ENCODE results near the gene CDKN3.

Gene CDKN3

GRCh38 chr14:54462048-54462447 is 65.2 kb downstream of the CDKN3 start:
- 84% methylated on average over 3 of the region's 5 CpGs for WGBS (ENCODE audit: insufficient coverage)
- ChIA-PET CTCF (interaction anchor here (1.0 kb wide), 1 partner anchor 12 kb away, joined by 3 read pairs; no protein-coding TSS in a partner anchor), POLR2A (no interaction called here)

GRCh38 chr14:54465654-54466053 is 68.8 kb downstream of the CDKN3 start:
- no peak for DNase-seq
- Histone ChIP-seq H3K4me3 (ENCODE audit: control insufficient read depth in 1 of 7, extremely low read depth in 1 of 7, insufficient read depth in 4 of 7, low read depth in 2 of 7, low read length in 6 of 7) (no peak overlapping the region), H3K9me3 (ENCODE audit: control extremely low read depth in 1 of 5, control insufficient read depth in 4 of 5, insufficient read depth in 2 of 5, low read depth in 1 of 5, low read length in 4 of 5) (peaks cover 3 to 10% (median 4%) of the 10 kb centered on the region in 5 experiments), H3K4me1 (ENCODE audit: control extremely low read depth in 1 of 4, control insufficient read depth in 4 of 4, insufficient read depth in 4 of 4, low read length in 3 of 4) (no peaks in the 10 kb centered on the region), H3K27me3 (replicated peaks in 2 of 5; ENCODE audit: control insufficient read depth in 4 of 5, insufficient read depth in 5 of 5, low read length in 4 of 5) (no peaks in the 10 kb centered on the region), H3K27ac (ENCODE audit: insufficient read depth in 1 of 2, low read depth in 1 of 2, low read length in 2 of 2, poor library complexity in 1 of 2, severe bottlenecking in 2 of 2) (no peak overlapping the region), H3K36me3 (ENCODE audit: control insufficient read depth in 4 of 4, insufficient read depth in 4 of 4, low read length in 3 of 4) (no peaks in the 10 kb centered on the region)
- POLR2A ChIA-PET = no interaction called here
- 75% methylated on average over 2 of the region's 4 CpGs for WGBS (ENCODE audit: insufficient coverage)
- CTCF ChIA-PET = interaction anchor here (0.6 to 1.2 kb wide), 3 partner anchors 9 to 456 kb away, joined by 3 read pairs; no protein-coding TSS in a partner anchor

More at GRCh38 chr14:54462048-54462447, 65.2 kb downstream of the CDKN3 start:
- H3K27ac ChIP-seq (ENCODE audit: insufficient read depth in 1 of 2, low read depth in 1 of 2, low read length in 2 of 2, poor library complexity in 1 of 2, severe bottlenecking in 2 of 2) = no peak overlapping the region
- DNase-seq = no peak
- no peaks in the 10 kb centered on the region for H3K27me3 ChIP-seq (replicated peaks in 2 of 5; ENCODE audit: control insufficient read depth in 4 of 5, insufficient read depth in 5 of 5, low read length in 4 of 5)
- no peaks in the 10 kb centered on the region for H3K36me3 ChIP-seq (ENCODE audit: control insufficient read depth in 4 of 4, insufficient read depth in 4 of 4, low read length in 3 of 4)
- no peak overlapping the region for H3K4me3 ChIP-seq (ENCODE audit: control insufficient read depth in 1 of 7, extremely low read depth in 1 of 7, insufficient read depth in 4 of 7, low read depth in 2 of 7, low read length in 6 of 7)
- H3K4me1 ChIP-seq (ENCODE audit: control extremely low read depth in 1 of 4, control insufficient read depth in 4 of 4, insufficient read depth in 4 of 4, low read length in 3 of 4) = no peaks in the 10 kb centered on the region
- peaks cover 0 to 10% (median under 1%) of the 10 kb centered on the region in 5 experiments for H3K9me3 ChIP-seq (ENCODE audit: control extremely low read depth in 1 of 5, control insufficient read depth in 4 of 5, insufficient read depth in 2 of 5, low read depth in 1 of 5, low read length in 4 of 5)

GRCh38 chr14:54467280-54467679 is 70.5 kb downstream of the CDKN3 start:
- ChIA-PET CTCF (no interaction called here), POLR2A (interaction anchor here (0.7 kb wide), 1 partner anchor 21 kb away, joined by 3 read pairs; no protein-coding TSS in a partner anchor)
- H3K4me3 ChIP-seq (ENCODE audit: control insufficient read depth in 1 of 7, extremely low read depth in 1 of 7, insufficient read depth in 4 of 7, low read depth in 2 of 7, low read length in 6 of 7) = no peak overlapping the region
- H3K9me3 ChIP-seq (ENCODE audit: control extremely low read depth in 1 of 5, control insufficient read depth in 4 of 5, insufficient read depth in 2 of 5, low read depth in 1 of 5, low read length in 4 of 5) = peaks cover 3 to 10% (median 4%) of the 10 kb centered on the region in 5 experiments
- no peaks in the 10 kb centered on the region for H3K27me3 ChIP-seq (replicated peaks in 2 of 5; ENCODE audit: control insufficient read depth in 4 of 5, insufficient read depth in 5 of 5, low read length in 4 of 5)
- no peaks in the 10 kb centered on the region for H3K36me3 ChIP-seq (ENCODE audit: control insufficient read depth in 4 of 4, insufficient read depth in 4 of 4, low read length in 3 of 4)
- H3K4me1 ChIP-seq (ENCODE audit: control extremely low read depth in 1 of 4, control insufficient read depth in 4 of 4, insufficient read depth in 4 of 4, low read length in 3 of 4) = no peaks in the 10 kb centered on the region
- no peak overlapping the region for H3K27ac ChIP-seq (ENCODE audit: insufficient read depth in 1 of 2, low read depth in 1 of 2, low read length in 2 of 2, poor library complexity in 1 of 2, severe bottlenecking in 2 of 2)
- no peak for DNase-seq

All from common myeloid progenitor, CD34-positive (primary cell).